Caco-2 (cell line): ENCODE data around the gene TEX54. TPM values are rescaled to one million over a fixed set of nuclear protein-coding genes. Genes with fewer than 3 reads are reported as not detected.
A peak's percentile ranks its signal among the peaks of the same experiment; 100 is the strongest.

Source experiments
- BruUV-seq: library from RNA; stranded (reverse); fragments of 400-500 nt; replicated peaks from 2 replicates; lab custom pipeline; 2021; lab: Mats Ljungman, UMichigan
- CTCF ChIA-PET: fragments of 300-600 bp; sonication (Branson Sonifier 250); formaldehyde crosslinking; loops from one replicate; lab custom pipeline; 2022; ENCODE audit warnings: antibody characterized with exemption; lab: Charles Lee
- POLR2A ChIA-PET: fragments of 300-600 bp; sonication (Branson Sonifier 250); formaldehyde crosslinking; loops from one replicate; lab custom pipeline; 2022; ENCODE audit warnings: antibody characterized with exemption; lab: Charles Lee
- DNase-seq, 2 experiments: peaks; one replicate each; pipeline versions ENCODE4 v3.0.0 to v3.0.0-alpha.2; 2020 to 2022
- H3K27me3 ChIP-seq: replicated peaks from 2 replicates; pipeline ENCODE4 v1.6.0; 2011; ENCODE audit warnings: low read length; ENCODE audit not compliant: control insufficient read depth, insufficient read depth
- H3K36me3 ChIP-seq: 2 replicates; pipeline ENCODE4 v1.5.1; 2011; ENCODE audit warnings: low read length; ENCODE audit not compliant: control insufficient read depth, insufficient read depth
- H3K4me1 ChIP-seq: fragments of 250-450 bp; sonication (Bioruptor Pico); 2 replicates; pipeline ENCODE4 v1.5.1; 2020; ENCODE audit warnings: mild to moderate bottlenecking
- H3K4me3 ChIP-seq: 2 replicates; pipeline ENCODE4 v1.5.1; 2011; ENCODE audit warnings: low read depth, mild to moderate bottlenecking, control low read depth, low read length
- H3K9me3 ChIP-seq: fragments of 250-450 bp; sonication (Bioruptor Pico); 2 replicates; pipeline ENCODE4 v1.5.1; 2020; ENCODE audit warnings: mild to moderate bottlenecking, moderate library complexity
- H3K27ac Mint-ChIP-seq: one replicate; pipeline ENCODE4 v1.8.0; 2022; ENCODE audit warnings: mixed read lengths; ENCODE audit not compliant: unreplicated experiment
- H3K27me3 Mint-ChIP-seq: one replicate; pipeline ENCODE4 v1.8.0; 2022; ENCODE audit warnings: mixed read lengths; ENCODE audit not compliant: insufficient read depth, unreplicated experiment
- H3K36me3 Mint-ChIP-seq: one replicate; pipeline ENCODE4 v1.8.0; 2022; ENCODE audit warnings: mild to moderate bottlenecking, mixed read lengths; ENCODE audit not compliant: insufficient read depth, unreplicated experiment
- H3K4me1 Mint-ChIP-seq: one replicate; pipeline ENCODE4 v1.8.0; 2022; ENCODE audit warnings: low read depth, mixed read lengths; ENCODE audit not compliant: unreplicated experiment
- H3K4me3 Mint-ChIP-seq: one replicate; pipeline ENCODE4 v1.8.0; 2022; ENCODE audit warnings: mild to moderate bottlenecking, moderate library complexity, mixed read lengths; ENCODE audit not compliant: unreplicated experiment
- H3K9me3 Mint-ChIP-seq: one replicate; pipeline ENCODE4 v1.8.0; 2022; ENCODE audit warnings: mixed read lengths; ENCODE audit not compliant: unreplicated experiment
- intact Hi-C: fragments of 100-400 bp; cut with micrococcal nuclease; formaldehyde crosslinking; loops from one replicate; pipeline ENCODE4 v1.10.0; 2022; ENCODE audit not compliant: unreplicated experiment
- total RNA-seq: library from RNA; stranded (reverse); gene quantifications from 2 replicates; pipeline ENCODE4 v1.2.3, GENCODE V29; 2022
- TF ChIP-seq, protein P1 (sequence below), 2 experiments: fragments of 200-600 bp in 1 of 2; IDR thresholded peaks; 1 replicate in 1 of 2; 2 replicates in 1 of 2; pipeline versions ENCODE4 v1.5.1 to v1.8.0; 2011 to 2022; ENCODE audit warnings: antibody characterized with exemption in 1 of 2, control low read depth in 1 of 2, inconsistent platforms in 1 of 2, low read depth in 1 of 2, low read length in 1 of 2, mild to moderate bottlenecking in 1 of 2, moderate library complexity in 1 of 2; ENCODE audit not compliant: insufficient read depth in 1 of 2, severe bottlenecking in 1 of 2, unreplicated experiment in 1 of 2

The TEX54 gene
- total RNA-seq, 1 experiment from 2014 or later: 0.95 TPM

DNA sequence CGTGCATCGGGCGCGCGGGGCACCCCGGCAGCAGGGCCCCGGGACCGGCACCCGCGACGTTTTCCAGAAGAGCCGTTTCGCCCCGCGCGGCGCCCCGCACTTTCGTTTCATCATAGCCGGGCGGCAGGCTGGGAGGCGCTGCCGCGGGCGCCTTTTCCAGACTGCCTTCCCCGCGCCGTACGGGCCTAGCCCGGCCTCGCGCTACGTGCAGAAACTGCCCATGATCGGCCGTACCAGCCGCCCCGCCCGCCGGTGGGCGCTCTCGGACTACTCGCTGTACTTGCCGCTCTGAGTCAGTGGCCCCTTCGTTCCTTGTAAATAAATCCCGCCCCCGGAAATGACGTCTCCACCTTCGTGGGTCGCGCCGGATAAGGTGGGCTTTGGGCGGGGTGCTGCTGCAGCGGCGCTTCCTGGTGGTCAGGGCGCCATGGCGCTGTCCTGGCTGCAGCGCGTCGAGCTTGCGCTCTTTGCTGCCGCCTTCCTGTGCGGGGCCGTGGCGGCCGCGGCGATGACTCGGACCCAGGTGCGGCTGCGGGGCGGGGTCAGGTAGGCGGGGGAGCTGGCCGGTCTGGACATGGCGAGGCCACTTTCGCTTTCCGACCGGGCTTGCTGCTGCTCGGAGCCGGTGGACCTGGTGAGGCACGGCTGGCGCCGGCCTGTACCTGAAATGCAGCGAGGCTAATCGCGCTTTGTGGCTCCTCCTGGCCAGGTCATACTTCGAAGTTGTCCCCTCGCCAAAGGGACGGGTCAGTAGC, 45.5 kb downstream of the TEX54 start, which contains the start of gene TMEM179B:
TMEM179B (plus strand) TSS at position 398 of the 755 bp plus-strand sequence; CDS start at position 428, 30 bp downstream.
- Mint-ChIP-seq H3K36me3 (peaks cover 67% of the 10 kb centered on the region), H3K4me3 (peak within 1 kb of the TSS; percentile 91), H3K9me3 (no peaks in the 10 kb centered on the region), H3K4me1 (peaks cover 9% of the 10 kb centered on the region), H3K27me3 (no peaks in the 10 kb centered on the region), H3K27ac (peak within 1 kb of the TSS; percentile 95)
- H3K4me3 ChIP-seq: peak within 1 kb of the TSS; percentile 79
- 0 out of 2 replicates have a peak, but pooled peaks cover 6% of the 10 kb centered on the region for H3K36me3 ChIP-seq
- H3K9me3 ChIP-seq: no peaks in the 10 kb centered on the region
- H3K4me1 ChIP-seq: peaks cover 7% of the 10 kb centered on the region
- TF ChIP-seq, protein P1, sequence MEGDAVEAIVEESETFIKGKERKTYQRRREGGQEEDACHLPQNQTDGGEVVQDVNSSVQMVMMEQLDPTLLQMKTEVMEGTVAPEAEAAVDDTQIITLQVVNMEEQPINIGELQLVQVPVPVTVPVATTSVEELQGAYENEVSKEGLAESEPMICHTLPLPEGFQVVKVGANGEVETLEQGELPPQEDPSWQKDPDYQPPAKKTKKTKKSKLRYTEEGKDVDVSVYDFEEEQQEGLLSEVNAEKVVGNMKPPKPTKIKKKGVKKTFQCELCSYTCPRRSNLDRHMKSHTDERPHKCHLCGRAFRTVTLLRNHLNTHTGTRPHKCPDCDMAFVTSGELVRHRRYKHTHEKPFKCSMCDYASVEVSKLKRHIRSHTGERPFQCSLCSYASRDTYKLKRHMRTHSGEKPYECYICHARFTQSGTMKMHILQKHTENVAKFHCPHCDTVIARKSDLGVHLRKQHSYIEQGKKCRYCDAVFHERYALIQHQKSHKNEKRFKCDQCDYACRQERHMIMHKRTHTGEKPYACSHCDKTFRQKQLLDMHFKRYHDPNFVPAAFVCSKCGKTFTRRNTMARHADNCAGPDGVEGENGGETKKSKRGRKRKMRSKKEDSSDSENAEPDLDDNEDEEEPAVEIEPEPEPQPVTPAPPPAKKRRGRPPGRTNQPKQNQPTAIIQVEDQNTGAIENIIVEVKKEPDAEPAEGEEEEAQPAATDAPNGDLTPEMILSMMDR (IDR thresholded peaks at IDR 0.05; ENCODE audit: insufficient read depth in 1 of 2, low read depth in 1 of 2, low read length in 1 of 2, severe bottlenecking in 1 of 2, unreplicated experiment in 1 of 2): peak; percentile 24 to 82
- POLR2A ChIA-PET: interaction anchor here (0.6 to 2.5 kb wide), 20 partner anchors 9 to 1454 kb away, joined by 3 to 20 read pairs (median 6); partner anchors contain the start of genes B3GAT3, EEF1G, FKBP2 and HNRNPUL2
- no peaks in the 10 kb centered on the region for H3K27me3 ChIP-seq
- CTCF ChIA-PET: interaction anchor here (0.5 to 2.3 kb wide), 40 partner anchors 9 to 220 kb away, joined by 3 to 48 read pairs (median 5); partner anchors contain the start of genes C11orf98, CSKMT, EEF1G and HNRNPUL2
- no TSS peak for BruUV-seq
- intact Hi-C loops: loop anchor here (1.0 to 2.0 kb wide), 6 partner anchors 18 to 94 kb away; partner anchors contain the start of genes NXF1, POLR2G, SLC3A2 and STX5
- peak; percentile 98 for DNase-seq

DNA sequence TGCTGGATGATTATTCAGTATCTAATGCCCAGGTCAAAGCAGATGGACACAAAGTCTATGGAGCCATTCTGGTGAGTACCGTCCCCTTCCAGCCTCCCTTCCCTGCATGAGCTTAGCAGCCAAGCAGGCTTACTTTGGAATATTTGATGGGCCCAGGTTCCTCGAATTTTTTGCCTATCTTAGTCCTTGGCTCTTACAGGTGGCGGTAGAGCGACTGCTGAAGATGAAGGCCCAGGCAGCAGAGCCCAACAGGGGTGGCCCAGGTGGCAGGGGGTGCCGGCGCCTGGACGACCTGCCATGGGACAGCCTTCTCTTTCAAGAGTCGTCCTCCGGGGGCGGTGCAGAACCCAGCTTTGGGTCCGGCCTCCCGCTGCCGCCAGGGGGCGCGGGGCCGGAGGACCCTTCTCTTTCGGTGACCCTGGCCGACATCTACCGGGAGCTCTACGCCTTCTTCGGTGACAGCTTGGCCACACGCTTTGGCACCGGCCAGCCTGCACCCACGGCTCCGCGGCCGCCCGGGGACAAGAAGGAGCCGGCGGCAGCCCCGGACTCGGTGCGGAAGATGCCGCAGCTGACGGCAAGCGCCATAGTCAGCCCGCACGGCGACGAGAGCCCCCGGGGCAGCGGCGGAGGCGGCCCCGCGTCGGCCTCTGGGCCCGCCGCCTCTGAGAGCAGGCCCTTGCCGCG, 46.2 kb downstream of the TEX54 start:
- Histone ChIP-seq H3K4me1 (peaks cover 4% of the 10 kb centered on the region; the same call in 1 of the 2 replicates), H3K4me3 (peak overlapping the region; percentile 79), H3K36me3 (peaks cover 8% of the 10 kb centered on the region; the same call in 1 of the 2 replicates), H3K9me3 (no peaks in the 10 kb centered on the region), H3K27me3 (no peaks in the 10 kb centered on the region)
- peaks cover 60% of the 10 kb centered on the region for H3K36me3 Mint-ChIP-seq
- H3K27me3 Mint-ChIP-seq: no peaks in the 10 kb centered on the region
- BruUV-seq: no TSS peak
- TF ChIP-seq, protein P1 (IDR thresholded peaks at IDR 0.05; ENCODE audit: insufficient read depth in 1 of 2, low read depth in 1 of 2, low read length in 1 of 2, severe bottlenecking in 1 of 2, unreplicated experiment in 1 of 2): peak; percentile 97 to 100
- H3K27ac Mint-ChIP-seq: peak overlapping the region; percentile 95
- POLR2A ChIA-PET: interaction anchor here (0.6 to 2.5 kb wide), 16 partner anchors 10 to 1455 kb away, joined by 3 to 20 read pairs (median 7); partner anchors contain the start of genes B3GAT3, FKBP2, HNRNPUL2 and NXF1
- CTCF ChIA-PET: interaction anchor here (0.6 to 2.3 kb wide), 41 partner anchors 9 to 534 kb away, joined by 3 to 48 read pairs (median 5); partner anchors contain the start of genes C11orf98, CSKMT, EEF1G and HNRNPUL2
- H3K4me3 Mint-ChIP-seq: peak overlapping the region; percentile 91
- H3K9me3 Mint-ChIP-seq: no peaks in the 10 kb centered on the region
- H3K4me1 Mint-ChIP-seq: peaks cover 9% of the 10 kb centered on the region
- intact Hi-C loops: loop anchor here (1.0 to 2.0 kb wide), 8 partner anchors 15 to 94 kb away; partner anchors contain the start of genes NXF1, POLR2G, SLC3A2 and STX5
- DNase-seq: peak; percentile 90 to 95

DNA sequence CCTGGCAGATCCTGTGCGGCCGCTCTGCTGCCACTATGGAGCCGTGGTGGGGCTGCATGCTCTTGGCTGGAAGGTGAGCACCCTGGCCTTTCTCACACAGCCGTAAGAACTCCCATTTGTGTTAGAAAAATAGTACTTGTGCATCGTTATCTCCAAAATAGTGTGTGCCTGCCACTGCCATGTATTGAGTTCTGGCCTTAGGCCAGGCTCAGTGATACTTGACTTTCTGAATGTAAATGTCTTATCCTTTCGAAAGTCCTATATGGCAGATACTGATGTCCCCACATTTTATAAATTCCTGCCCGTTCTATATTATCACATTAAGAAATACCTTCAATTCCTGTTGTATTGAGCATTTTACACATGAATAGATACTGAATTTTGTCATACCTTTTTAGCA, 49.9 kb downstream of the TEX54 start:
- Mint-ChIP-seq H3K9me3 (no peaks in the 10 kb centered on the region), H3K27ac (no peak overlapping the region), H3K36me3 (peaks cover 48% of the 10 kb centered on the region), H3K4me1 (no peaks in the 10 kb centered on the region), H3K27me3 (no peaks in the 10 kb centered on the region), H3K4me3 (no peak overlapping the region)
- peaks cover 4% of the 10 kb centered on the region; the same call in 1 of the 2 replicates for H3K4me1 ChIP-seq
- no peaks in the 10 kb centered on the region for H3K27me3 ChIP-seq
- no peak for DNase-seq
- H3K9me3 ChIP-seq: no peaks in the 10 kb centered on the region
- intact Hi-C loops: no loop called here
- no peak overlapping the region for H3K4me3 ChIP-seq
- H3K36me3 ChIP-seq: peaks cover 2% of the 10 kb centered on the region
- no TSS peak for BruUV-seq
- TF ChIP-seq, protein P1 (IDR thresholded peaks at IDR 0.05; ENCODE audit: insufficient read depth in 1 of 2, low read depth in 1 of 2, low read length in 1 of 2, severe bottlenecking in 1 of 2, unreplicated experiment in 1 of 2): no peak
- ChIA-PET CTCF (no interaction called here), POLR2A (no interaction called here)
